HG02981 (cell line): ENCODE data around the gene THRAP3.
"Not testable (repeated sequence)": the region's sequence is repeated elsewhere in the genome, so short reads cannot be mapped to it uniquely, and the experiment has no call there.

Experiments used
- ATAC-seq: cut with Tn5 transposase; IDR thresholded peaks from one replicate; pipeline ENCODE4 v1.9.1; 2021; ENCODE audit warnings: mild to moderate bottlenecking, moderate library complexity; ENCODE audit not compliant: unreplicated experiment

THRAP3 gene, protein sequence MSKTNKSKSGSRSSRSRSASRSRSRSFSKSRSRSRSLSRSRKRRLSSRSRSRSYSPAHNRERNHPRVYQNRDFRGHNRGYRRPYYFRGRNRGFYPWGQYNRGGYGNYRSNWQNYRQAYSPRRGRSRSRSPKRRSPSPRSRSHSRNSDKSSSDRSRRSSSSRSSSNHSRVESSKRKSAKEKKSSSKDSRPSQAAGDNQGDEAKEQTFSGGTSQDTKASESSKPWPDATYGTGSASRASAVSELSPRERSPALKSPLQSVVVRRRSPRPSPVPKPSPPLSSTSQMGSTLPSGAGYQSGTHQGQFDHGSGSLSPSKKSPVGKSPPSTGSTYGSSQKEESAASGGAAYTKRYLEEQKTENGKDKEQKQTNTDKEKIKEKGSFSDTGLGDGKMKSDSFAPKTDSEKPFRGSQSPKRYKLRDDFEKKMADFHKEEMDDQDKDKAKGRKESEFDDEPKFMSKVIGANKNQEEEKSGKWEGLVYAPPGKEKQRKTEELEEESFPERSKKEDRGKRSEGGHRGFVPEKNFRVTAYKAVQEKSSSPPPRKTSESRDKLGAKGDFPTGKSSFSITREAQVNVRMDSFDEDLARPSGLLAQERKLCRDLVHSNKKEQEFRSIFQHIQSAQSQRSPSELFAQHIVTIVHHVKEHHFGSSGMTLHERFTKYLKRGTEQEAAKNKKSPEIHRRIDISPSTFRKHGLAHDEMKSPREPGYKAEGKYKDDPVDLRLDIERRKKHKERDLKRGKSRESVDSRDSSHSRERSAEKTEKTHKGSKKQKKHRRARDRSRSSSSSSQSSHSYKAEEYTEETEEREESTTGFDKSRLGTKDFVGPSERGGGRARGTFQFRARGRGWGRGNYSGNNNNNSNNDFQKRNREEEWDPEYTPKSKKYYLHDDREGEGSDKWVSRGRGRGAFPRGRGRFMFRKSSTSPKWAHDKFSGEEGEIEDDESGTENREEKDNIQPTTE

GRCh38 chr1:36223996-36224536 is at the start of gene THRAP3:
THRAP3 (plus strand) TSS chr1:36224443; CDS start chr1:36282564, 58,121 bp downstream.
- ATAC-seq: peak; percentile 88

GRCh38 chr1:36174713-36175112 is 49.5 kb upstream of the THRAP3 start:
- no peak for ATAC-seq

- ATAC-seq: no peak
Observed at GRCh38 chr1:36175137-36176095, 48.8 kb upstream of the THRAP3 start.

DNA sequence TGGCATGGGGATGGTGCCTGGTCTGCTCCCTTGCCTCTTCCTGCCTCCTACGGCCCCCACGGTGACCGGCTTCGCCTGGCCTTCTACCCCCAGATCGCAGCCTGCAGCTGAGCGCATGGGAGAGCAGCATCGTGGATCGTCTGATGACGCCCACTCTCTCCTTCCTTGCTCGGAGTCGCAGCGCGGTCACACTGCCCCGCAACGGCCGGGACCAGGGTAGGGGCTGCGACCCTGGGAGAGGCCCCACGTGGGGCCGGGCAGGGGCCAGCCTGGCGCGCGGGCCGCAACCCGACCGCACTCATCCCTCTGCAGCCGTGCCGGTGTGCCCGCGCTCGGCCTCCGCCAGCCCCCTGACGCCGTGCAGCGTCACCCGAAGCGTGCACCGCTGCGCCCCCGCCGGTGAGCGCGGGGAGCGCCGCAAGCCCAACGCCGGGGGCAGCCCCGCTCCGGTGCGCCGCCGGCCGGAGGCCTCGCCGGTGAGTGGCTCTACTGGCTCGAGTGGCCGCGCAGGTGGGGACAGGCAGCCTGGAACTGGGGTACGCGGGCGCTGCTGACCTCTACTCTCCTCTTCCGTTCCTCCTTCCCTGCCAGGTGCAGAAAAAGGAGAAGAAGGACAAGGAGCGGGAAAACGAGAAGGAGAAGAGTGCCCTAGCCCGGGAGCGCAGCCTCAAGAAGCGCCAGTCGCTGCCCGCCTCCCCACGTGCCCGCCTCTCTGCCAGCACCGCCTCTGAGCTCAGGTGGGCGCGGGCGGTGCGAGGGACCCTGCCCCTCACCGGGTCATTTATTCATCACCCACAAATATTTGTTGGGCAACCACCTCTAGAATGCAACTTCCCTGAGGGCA is 47.9 kb upstream of the THRAP3 start:
- no peak for ATAC-seq

DNA sequence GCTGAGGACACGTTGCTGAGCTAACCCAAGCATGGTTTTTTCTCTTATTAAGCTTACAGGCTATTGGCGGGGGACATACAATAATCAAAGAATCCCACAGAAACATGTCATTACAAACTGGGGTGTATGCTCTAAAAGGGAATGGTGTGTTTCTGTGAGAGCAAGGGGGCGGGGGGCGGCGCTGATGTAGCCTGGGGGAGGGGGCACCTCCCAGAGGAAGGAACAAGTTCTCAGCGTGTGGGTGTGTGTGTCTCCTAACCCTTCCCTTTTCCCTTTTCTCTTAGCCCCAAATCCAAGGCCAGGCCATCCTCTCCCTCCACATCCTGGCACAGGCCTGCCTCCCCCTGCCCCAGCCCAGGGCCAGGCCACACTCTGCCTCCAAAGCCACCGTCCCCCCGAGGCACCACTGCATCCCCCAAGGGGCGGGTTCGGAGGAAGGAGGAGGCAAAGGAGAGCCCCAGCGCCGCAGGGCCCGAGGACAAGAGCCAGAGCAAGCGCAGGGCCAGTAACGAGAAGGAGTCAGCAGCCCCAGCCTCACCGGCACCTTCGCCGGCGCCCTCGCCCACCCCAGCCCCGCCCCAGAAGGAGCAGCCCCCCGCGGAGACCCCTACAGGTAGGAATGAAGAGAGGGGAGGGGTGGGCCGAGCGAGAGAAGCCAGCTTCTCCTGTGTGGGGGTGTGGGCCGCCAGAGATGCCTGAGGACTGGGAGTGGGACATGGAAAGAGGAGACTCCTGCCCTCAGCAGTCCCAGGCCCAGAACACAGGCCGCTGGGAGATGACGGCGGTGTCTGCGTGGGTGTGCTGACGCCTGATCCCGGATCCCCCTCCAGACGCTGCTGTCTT is 46.4 kb upstream of the THRAP3 start:
- ATAC-seq: no peak

GRCh38 chr1:36178471-36179219 is 45.6 kb upstream of the THRAP3 start:
- ATAC-seq: no peak

- no peak for ATAC-seq
Observed at GRCh38 chr1:36179220-36179600, 45.0 kb upstream of the THRAP3 start.

DNA sequence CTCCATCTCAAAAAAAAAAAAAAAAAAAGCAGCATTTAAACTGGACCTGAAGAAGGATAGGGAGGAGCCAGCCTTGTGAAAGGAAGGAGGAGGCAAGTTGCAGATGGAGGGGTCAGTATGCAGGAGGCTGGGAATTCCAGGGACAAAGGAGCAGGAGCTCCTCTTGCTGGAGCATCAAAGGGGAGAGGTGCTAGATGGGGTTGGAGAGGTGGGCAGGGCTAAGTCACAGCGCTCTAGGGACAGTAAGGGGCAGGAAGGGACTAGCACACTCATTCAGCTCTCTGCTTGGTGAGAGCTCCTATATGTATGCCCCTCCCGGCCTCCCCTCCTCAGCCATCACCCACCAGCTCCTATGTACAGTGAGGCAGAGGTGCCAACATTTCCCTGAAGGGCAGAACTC is 41.5 kb upstream of the THRAP3 start:
- no peak for ATAC-seq

GRCh38 chr1:36183309-36183856 is 40.9 kb upstream of the THRAP3 start:
- ATAC-seq: no peak

- peak; percentile 63 for ATAC-seq
Observed at GRCh38 chr1:36187800-36188593, 36.2 kb upstream of the THRAP3 start.

- ATAC-seq: not testable (repeated sequence)
Observed at GRCh38 chr1:36196805-36197204, 27.4 kb upstream of the THRAP3 start.

- no peak for ATAC-seq
Observed at GRCh38 chr1:36198641-36199040, 25.6 kb upstream of the THRAP3 start.

- ATAC-seq: no peak
Observed at GRCh38 chr1:36199934-36200741, 24.1 kb upstream of the THRAP3 start.

GRCh38 chr1:36203027-36203553 is 21.2 kb upstream of the THRAP3 start:
- ATAC-seq: no peak

- ATAC-seq: no peak
Observed at GRCh38 chr1:36203554-36204346, 20.5 kb upstream of the THRAP3 start.
